GM23338 (cell line): ENCODE measurements around the gene RAPGEF3. TPM values are rescaled to one million over a fixed set of nuclear protein-coding genes. Genes with fewer than 3 reads are reported as not detected.

Experiments used
- EZH2phosphoT487 ChIP-seq: fragments of 200-600 bp; sonication (generic); IDR thresholded peaks from one replicate; pipeline ENCODE4 v1.8.1; 2018; ENCODE audit warnings: antibody characterized with exemption; ENCODE audit not compliant: unreplicated experiment
- JUNB ChIP-seq: IDR thresholded peaks from one replicate; pipeline ENCODE4 v1.6.1; 2016; ENCODE audit warnings: antibody characterized with exemption; ENCODE audit not compliant: unreplicated experiment
- STAT1 ChIP-seq: IDR thresholded peaks from one replicate; pipeline ENCODE4 v1.6.1; 2016; ENCODE audit warnings: antibody characterized with exemption; ENCODE audit not compliant: unreplicated experiment
- ZNF331 ChIP-seq: fragments of 250-450 bp; sonication (Bioruptor Pico); IDR thresholded peaks from 2 replicates; pipeline ENCODE4 v1.5.0; 2020; ENCODE audit warnings: low read depth, mild to moderate bottlenecking, moderate library complexity
- polyA plus RNA-seq: library from polyadenylated mRNA; unstranded; fragments of >200 nt; fragmentation: Nextera tagmentation; extraction: Ambion mirVana; gene quantifications from 2 replicates; pipeline ENCODE4 v1.2.1, GENCODE V29; 2016
- total RNA-seq: library from RNA; depleted of rRNA; stranded (reverse); fragments of >200 nt; shearing (Covaris generic); gene quantifications from 2 replicates; pipeline ENCODE4 v1.2.3, GENCODE V29; 2014
- TF ChIP-seq, protein P1 (sequence below): fragments of 250-450 bp; sonication (Bioruptor Pico); IDR thresholded peaks from 2 replicates; pipeline ENCODE4 v1.5.0; 2020; ENCODE audit warnings: mild to moderate bottlenecking, moderate library complexity
- TF ChIP-seq, protein P2 (sequence below), 2 experiments: fragments of 200-600 bp in 1 of 2; sonication (generic) in 1 of 2; conservative IDR thresholded peaks; 2 replicates each; pipeline versions ENCODE4 v1.5.1 to v1.6.1; 2016 to 2017; ENCODE audit warnings: antibody characterized with exemption in 2 of 2, low read depth in 2 of 2, mild to moderate bottlenecking in 2 of 2, moderate library complexity in 1 of 2

RAPGEF3 gene
- total and polyA plus RNA-seq, 2 experiments from 2014 or later, result 2.3 to 11.8 TPM

DNA sequence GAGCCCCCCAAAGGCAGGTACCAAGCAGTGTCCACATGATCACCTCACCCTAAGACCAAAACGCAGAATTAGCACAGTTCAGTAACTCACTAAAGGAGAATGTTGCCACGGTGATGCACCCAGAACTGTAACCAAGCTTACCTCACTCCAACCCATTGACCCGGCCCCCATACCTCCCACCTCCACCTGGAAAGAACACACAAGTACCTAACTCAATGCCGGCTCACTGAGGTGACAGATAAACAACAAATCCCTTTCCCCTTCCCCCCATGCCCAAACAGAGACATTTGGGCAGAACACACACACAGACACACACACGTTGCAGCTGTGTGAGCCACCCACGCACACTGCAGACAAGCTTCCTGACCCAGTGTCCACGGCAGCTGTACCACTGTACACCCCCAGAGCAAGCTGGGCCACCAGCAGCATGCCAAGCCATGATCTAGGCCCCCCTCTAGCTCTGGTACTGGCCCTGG lies 1.3 kb downstream of the RAPGEF3 start (continued):
- TF ChIP-seq, protein P1, sequence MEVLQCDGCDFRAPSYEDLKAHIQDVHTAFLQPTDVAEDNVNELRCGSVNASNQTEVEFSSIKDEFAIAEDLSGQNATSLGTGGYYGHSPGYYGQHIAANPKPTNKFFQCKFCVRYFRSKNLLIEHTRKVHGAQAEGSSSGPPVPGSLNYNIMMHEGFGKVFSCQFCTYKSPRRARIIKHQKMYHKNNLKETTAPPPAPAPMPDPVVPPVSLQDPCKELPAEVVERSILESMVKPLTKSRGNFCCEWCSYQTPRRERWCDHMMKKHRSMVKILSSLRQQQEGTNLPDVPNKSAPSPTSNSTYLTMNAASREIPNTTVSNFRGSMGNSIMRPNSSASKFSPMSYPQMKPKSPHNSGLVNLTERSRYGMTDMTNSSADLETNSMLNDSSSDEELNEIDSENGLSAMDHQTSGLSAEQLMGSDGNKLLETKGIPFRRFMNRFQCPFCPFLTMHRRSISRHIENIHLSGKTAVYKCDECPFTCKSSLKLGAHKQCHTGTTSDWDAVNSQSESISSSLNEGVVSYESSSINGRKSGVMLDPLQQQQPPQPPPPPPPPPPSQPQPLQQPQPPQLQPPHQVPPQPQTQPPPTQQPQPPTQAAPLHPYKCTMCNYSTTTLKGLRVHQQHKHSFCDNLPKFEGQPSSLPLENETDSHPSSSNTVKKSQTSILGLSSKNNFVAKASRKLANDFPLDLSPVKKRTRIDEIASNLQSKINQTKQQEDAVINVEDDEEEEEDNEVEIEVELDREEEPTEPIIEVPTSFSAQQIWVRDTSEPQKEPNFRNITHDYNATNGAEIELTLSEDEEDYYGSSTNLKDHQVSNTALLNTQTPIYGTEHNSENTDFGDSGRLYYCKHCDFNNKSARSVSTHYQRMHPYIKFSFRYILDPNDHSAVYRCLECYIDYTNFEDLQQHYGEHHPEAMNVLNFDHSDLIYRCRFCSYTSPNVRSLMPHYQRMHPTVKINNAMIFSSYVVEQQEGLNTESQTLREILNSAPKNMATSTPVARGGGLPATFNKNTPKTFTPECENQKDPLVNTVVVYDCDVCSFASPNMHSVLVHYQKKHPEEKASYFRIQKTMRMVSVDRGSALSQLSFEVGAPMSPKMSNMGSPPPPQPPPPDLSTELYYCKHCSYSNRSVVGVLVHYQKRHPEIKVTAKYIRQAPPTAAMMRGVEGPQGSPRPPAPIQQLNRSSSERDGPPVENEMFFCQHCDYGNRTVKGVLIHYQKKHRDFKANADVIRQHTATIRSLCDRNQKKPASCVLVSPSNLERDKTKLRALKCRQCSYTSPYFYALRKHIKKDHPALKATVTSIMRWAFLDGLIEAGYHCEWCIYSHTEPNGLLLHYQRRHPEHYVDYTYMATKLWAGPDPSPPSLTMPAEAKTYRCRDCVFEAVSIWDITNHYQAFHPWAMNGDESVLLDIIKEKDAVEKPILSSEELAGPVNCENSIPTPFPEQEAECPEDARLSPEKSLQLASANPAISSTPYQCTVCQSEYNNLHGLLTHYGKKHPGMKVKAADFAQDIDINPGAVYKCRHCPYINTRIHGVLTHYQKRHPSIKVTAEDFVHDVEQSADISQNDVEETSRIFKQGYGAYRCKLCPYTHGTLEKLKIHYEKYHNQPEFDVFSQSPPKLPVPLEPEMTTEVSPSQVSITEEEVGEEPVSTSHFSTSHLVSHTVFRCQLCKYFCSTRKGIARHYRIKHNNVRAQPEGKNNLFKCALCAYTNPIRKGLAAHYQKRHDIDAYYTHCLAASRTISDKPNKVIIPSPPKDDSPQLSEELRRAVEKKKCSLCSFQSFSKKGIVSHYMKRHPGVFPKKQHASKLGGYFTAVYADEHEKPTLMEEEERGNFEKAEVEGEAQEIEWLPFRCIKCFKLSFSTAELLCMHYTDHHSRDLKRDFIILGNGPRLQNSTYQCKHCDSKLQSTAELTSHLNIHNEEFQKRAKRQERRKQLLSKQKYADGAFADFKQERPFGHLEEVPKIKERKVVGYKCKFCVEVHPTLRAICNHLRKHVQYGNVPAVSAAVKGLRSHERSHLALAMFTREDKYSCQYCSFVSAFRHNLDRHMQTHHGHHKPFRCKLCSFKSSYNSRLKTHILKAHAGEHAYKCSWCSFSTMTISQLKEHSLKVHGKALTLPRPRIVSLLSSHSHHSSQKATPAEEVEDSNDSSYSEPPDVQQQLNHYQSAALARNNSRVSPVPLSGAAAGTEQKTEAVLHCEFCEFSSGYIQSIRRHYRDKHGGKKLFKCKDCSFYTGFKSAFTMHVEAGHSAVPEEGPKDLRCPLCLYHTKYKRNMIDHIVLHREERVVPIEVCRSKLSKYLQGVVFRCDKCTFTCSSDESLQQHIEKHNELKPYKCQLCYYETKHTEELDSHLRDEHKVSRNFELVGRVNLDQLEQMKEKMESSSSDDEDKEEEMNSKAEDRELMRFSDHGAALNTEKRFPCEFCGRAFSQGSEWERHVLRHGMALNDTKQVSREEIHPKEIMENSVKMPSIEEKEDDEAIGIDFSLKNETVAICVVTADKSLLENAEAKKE (CRISPR knock-in tag), result no peak
- TF ChIP-seq ZNF331 (CRISPR knock-in tag) (no peak), STAT1 (no peak), JUNB (no peak), EZH2phosphoT487 (no peak)
- TF ChIP-seq, protein P2, sequence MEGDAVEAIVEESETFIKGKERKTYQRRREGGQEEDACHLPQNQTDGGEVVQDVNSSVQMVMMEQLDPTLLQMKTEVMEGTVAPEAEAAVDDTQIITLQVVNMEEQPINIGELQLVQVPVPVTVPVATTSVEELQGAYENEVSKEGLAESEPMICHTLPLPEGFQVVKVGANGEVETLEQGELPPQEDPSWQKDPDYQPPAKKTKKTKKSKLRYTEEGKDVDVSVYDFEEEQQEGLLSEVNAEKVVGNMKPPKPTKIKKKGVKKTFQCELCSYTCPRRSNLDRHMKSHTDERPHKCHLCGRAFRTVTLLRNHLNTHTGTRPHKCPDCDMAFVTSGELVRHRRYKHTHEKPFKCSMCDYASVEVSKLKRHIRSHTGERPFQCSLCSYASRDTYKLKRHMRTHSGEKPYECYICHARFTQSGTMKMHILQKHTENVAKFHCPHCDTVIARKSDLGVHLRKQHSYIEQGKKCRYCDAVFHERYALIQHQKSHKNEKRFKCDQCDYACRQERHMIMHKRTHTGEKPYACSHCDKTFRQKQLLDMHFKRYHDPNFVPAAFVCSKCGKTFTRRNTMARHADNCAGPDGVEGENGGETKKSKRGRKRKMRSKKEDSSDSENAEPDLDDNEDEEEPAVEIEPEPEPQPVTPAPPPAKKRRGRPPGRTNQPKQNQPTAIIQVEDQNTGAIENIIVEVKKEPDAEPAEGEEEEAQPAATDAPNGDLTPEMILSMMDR (conservative IDR thresholded peaks at IDR 0.05; ENCODE audit: low read depth in 2 of 2), result no peak
